Cerebellar nuclear complex (tissue), 1 donor: ENCODE data around the gene RFX1.
"Not testable (repeated sequence)": the region's sequence is repeated elsewhere in the genome, so short reads cannot be mapped to it uniquely, and the experiment has no call there.

ENCODE experiments used
- DNase-seq, 2 experiments: peaks; one replicate each; lab custom pipeline; 2025; lab: John Stamatoyannopoulos, UW

RFX1 gene

GRCh38 chr19:13934785-13935109 is 71.4 kb downstream of the RFX1 start:
- DNase-seq = no peak

GRCh38 chr19:13932911-13933393 is 73.2 kb downstream of the RFX1 start:
- no peak for DNase-seq

- no peak for DNase-seq
Observed at GRCh38 chr19:13932149-13932637, 73.9 kb downstream of the RFX1 start.

- no peak for DNase-seq
Observed at GRCh38 chr19:13931391-13932148, 74.5 kb downstream of the RFX1 start.

- DNase-seq = no peak
Observed at GRCh38 chr19:13930402-13930801, 75.7 kb downstream of the RFX1 start.

GRCh38 chr19:13929956-13930355 is 76.2 kb downstream of the RFX1 start:
- DNase-seq = no peak

- no peak for DNase-seq
Observed at GRCh38 chr19:13929340-13929739, 76.8 kb downstream of the RFX1 start.

- no peak for DNase-seq
Observed at GRCh38 chr19:13926715-13927114, 79.4 kb downstream of the RFX1 start.

GRCh38 chr19:13926010-13926409 is 80.1 kb downstream of the RFX1 start:
- DNase-seq = no peak

GRCh38 chr19:13923194-13923987 is 82.7 kb downstream of the RFX1 start:
- no peak for DNase-seq

GRCh38 chr19:13922118-13922517 is 84.0 kb downstream of the RFX1 start:
- not testable (repeated sequence) for DNase-seq

- no peak for DNase-seq
Observed at GRCh38 chr19:13920940-13921747, 85.0 kb downstream of the RFX1 start.

- DNase-seq = no peak
Observed at GRCh38 chr19:13920524-13920923, 85.6 kb downstream of the RFX1 start.

GRCh38 chr19:13918726-13919411 is 87.3 kb downstream of the RFX1 start:
- no peak for DNase-seq

GRCh38 chr19:13917888-13918406 is 88.2 kb downstream of the RFX1 start:
- DNase-seq = no peak

- no peak for DNase-seq
Observed at GRCh38 chr19:13914777-13915176, 91.3 kb downstream of the RFX1 start.

- no peak for DNase-seq
Observed at GRCh38 chr19:13913352-13913751, 92.8 kb downstream of the RFX1 start.
